Iris pigment epithelial cell (primary cell): ENCODE measurements around the gene OR1S2.
"Not testable (repeated sequence)": the region's sequence is repeated elsewhere in the genome, so short reads cannot be mapped to it uniquely, and the experiment has no call there.

Experiments used
- DNase-seq: peaks from one replicate; pipeline ENCODE4 v3.0.0-alpha.2; 2011; ENCODE audit warnings: low read depth

OR1S2 gene, protein sequence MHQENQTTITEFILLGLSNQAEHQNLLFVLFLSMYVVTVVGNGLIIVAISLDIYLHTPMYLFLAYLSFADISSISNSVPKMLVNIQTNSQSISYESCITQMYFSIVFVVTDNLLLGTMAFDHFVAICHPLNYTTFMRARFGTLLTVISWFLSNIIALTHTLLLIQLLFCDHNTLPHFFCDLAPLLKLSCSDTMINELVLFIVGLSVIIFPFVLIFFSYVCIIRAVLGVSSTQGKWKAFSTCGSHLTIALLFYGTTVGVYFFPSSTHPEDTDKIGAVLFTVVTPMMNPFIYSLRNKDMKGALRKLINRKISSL

GRCh38 chr11:58204042-58204441, at the start of gene OR1S2:
Gene OR1S2, minus strand, starts transcription at chr11:58204142. Its CDS starts 0 bp downstream, at chr11:58204142.
- DNase-seq = no peak

DNA sequence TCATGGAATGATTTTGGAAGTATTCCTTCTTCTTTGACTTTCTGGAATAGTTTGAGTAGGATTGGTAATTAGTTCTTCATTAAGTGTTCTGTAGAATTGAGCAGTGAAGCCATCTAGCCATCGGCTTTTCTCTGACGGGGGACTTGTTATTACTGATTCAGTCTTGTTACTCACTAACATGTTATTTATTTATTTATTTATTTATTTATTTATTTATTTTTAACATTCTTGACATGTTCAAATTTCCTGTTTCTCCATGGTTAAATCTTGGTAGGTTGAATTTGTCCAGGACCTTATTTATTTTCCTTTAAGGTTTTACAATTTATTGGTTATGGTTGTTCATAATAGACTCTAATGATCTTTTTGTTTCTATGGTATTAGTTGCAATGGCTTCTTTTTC, 40.0 kb upstream of the OR1S2 start:
- DNase-seq = no peak

- DNase-seq = no peak
Observed at GRCh38 chr11:58227956-58228615, 24.1 kb upstream of the OR1S2 start.

DNA sequence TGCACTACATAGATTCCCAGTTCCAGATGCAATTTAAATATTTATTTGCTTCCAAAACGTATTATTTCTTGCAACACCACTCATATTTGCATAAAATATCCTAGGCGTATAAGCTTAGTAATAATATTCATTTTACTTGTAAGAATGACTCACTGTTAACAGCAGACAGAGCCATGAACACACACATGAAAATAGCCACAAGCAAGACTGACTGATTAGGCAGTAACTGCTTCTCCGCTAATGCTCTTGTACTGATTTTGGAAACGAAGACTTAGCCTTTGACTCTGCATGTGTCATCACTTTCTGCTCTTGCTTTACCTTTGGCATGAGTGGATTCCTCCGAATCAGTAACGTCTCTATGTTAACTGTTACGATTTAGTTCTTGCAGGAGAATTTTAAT, 18.8 kb upstream of the OR1S2 start:
- peak; percentile 36 for DNase-seq

DNA sequence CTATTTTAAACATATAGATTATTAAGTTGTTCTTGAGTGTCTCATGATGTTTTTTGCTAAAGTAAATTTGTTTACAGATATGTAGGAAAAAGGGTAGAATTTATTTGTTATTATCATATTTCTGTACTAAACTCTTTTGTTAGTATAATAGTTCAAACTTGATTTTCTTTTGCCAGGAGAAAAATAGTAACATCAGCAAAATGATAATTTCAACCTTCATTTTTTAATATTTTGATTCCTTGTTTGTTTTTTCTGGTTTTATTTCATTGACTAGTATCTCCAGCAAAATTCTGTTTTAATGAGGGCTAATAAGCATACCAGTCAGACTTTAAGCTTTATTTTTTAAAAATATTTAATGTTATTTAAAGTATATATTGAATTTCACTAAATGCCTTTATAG, 12.5 kb upstream of the OR1S2 start:
- DNase-seq = no peak

DNA sequence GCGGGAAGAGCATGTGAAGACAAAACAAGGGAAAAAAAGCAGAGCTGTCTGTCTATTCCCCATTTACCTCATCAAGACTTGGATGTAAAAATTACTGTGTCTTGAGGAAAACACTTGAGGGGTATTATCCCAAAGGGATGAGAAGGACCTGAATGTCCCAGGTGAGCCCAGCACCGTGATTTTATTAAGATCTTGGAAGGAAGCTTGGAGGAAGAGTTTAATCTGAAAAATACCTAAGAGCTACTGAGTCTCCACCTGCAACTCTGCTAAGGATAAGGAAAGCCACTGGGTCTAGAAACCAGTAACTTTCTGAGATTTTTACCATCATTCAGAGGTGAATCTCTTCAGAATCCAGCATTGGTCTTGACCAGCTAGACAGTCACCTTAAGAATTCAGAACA, 8.5 kb upstream of the OR1S2 start, which contains the start of gene OR1S1:
TSS of gene OR1S1 (plus strand) at position 301 of the 400 bp plus-strand sequence.
- DNase-seq = not testable (repeated sequence)

DNA sequence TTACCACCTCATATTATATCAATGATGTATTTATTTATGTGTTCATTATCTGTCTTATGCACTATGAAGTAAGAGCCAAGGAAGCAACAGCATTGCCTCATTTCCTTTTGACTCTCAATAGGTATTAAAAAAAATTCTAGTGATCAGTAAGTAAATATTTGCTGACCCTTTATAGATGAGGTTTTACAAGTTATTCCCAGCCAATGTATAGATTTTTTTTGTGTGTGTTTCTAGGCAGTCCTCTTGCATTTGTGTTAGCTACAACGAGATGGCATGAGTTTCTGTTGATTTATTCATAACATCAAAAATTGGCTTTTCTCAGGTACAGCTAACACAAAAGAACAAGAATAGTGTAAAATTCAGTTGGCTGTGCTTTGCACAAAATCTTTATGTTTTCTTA, 4.7 kb downstream of the OR1S2 start:
- no peak for DNase-seq

DNA sequence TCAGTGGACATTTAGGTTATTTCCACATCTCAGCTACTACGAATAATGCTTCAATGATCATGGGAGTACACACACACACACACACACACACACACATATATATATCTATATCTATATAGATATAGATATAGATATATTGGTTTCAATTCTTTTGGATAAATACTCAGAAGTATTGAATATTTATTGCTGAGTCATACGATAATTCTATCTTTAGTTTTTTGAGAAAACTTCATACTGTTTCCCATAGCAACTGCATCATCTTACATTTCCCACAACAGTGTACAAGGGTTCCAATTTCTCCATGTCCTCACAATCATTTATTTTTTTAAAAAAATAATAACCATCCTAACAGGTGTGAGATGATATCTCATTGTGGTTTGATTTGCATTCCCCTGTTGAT, 8.0 kb downstream of the OR1S2 start:
- DNase-seq = no peak

- no peak for DNase-seq
Observed at GRCh38 chr11:58193391-58193790, 10.6 kb downstream of the OR1S2 start.

- no peak for DNase-seq
Observed at GRCh38 chr11:58192229-58192628, 11.7 kb downstream of the OR1S2 start.

DNA sequence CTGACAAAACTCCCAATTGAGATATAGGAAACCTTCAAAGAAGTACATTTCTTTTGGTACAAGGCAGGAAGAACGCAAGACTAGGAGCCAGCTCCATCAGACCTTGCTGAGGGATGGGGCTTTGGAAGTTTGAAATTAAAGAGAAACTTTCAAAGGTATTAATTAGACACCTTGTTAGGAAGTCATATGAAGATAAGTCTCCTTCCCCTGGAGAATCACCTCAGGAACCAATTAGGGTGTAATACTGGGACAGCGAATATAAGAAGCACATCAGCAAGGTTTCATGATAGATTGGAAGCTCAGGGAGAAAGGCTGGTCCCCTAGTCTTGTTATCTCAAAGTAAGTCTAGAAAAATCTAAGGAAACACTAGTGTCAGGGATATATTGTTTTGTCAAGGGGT, 15.2 kb downstream of the OR1S2 start, which contains the start of gene OR9Q2:
TSS of gene OR9Q2 (plus strand) at position 301 of the 400 bp plus-strand sequence. CDS start 1,421 bp downstream, outside the sequence.
- DNase-seq = no peak

DNA sequence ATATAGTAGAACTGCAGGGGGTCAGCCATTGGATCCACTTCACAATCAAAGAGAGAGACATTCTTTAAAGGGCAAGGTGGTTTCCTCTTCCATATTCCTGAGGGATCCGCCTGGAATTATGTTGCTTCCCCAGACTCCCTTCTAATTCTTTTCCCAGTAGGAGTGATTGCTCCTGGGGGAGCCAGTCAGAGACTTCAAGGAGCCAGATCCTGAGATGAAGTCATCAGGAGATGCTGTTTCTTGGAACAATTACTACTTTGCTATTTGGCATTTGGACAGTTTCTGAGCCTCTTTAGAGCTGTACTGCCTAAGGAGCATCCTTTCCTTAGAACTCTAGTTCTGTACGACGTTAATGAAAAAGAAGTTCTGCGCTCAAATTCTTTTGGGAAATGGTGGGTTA, 17.0 kb downstream of the OR1S2 start:
- DNase-seq = no peak

DNA sequence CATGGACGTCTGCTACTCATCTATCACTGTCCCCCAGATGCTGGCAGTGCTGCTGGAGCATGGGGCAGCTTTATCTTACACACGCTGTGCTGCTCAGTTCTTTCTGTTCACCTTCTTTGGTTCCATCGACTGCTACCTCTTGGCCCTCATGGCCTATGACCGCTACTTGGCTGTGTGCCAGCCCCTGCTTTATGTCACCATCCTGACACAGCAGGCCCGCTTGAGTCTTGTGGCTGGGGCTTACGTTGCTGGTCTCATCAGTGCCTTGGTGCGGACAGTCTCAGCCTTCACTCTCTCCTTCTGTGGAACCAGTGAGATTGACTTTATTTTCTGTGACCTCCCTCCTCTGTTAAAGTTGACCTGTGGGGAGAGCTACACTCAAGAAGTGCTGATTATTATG, 24.3 kb downstream of the OR1S2 start:
- DNase-seq = no peak

GRCh38 chr11:58178444-58178843, 25.5 kb downstream of the OR1S2 start:
- no peak for DNase-seq

DNA sequence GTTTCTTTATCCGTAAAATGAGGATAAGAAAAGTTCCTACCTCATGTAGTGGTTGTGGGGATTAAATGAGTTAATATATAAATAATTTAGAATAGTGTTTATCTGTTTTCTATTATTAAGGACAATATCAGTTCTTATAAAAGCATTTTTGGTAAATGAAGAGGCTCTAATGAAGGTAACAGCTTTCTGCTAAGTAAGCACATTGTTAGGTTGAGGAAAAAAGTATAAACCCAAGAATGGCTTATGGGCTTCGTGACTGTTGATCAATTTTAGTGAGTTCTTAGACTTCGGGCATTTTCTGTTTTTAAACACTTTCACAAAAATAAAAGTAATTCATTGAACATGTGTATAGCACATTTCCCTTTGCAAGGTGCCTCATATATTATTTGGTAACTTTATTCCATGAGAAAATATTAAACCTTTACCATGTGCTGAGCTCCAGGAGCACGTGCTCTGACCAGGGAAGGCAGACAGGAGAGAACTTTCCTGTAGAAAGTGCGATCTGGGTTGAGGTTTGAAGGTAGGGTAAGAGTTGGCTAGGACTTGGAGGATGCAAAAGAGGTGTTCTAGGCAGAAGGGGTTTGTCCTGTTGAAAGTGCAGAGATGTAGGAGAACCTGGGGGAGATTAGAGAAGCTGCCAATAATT, 26.4 kb downstream of the OR1S2 start:
- no peak for DNase-seq

DNA sequence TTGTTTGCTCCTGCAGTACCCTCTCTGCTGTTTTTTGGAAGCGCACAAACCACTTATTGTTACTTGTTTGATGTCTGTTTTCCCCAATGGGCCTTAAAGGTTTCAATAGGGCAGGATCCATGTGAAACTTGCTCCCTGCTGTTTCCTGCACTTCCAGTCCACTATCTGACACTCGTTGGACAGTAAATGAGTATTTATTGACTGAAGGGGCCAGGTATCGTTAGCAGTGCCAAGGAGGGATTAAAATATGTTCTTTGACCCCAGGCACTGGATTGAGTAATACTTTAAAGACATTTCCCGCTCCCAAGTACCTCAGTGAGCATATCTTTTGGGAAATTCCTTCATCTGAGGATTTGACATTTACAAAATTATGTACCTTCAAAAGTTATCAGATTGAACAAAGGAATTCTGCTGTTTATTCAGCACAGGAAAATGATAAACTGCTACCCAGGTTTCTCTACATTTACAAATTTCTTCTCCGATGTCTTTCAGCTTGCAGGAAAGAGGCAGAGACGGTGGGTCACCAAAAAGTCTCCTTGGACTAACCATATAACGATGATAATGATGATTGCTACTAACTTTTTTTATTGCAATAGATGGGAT, 38.3 kb downstream of the OR1S2 start:
- no peak for DNase-seq

GRCh38 chr11:58164990-58165389, 39.0 kb downstream of the OR1S2 start:
- DNase-seq = no peak

DNA sequence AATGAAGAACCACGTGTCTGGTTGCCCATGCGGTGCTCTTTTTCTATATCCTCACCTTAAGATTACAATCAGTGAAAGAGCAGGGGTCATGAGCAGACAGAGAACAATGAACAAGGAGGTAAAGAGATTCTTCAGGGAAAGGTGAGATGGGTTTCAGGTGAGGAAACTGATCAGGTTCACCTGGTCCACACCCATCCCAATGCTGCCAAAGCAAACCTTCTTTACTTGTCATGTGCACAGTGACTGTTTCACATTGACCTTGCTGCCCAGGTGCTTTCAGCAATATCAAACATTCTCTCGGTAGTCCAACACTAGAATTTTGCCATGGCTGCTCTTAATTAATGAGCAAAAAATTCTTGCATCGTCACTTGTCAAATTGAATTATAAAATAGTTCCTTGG, 39.6 kb downstream of the OR1S2 start:
- DNase-seq = no peak
